IMR-90 (cell line): Measurements from ENCODE around the gene LYRM4. TPM values are rescaled to one million over a fixed set of nuclear protein-coding genes. Genes with fewer than 3 reads are reported as not detected.

Source experiments
- ATAC-seq: fragments of 200-7000 bp; cut with Tn5 transposase; 2 replicates; pipeline ENCODE4 v1.9.1; 2020; ENCODE audit warnings: low read depth, mild to moderate bottlenecking, moderate library complexity
- BruUV-seq: library from RNA; stranded (reverse); fragments of 400-500 nt; replicated peaks from 2 replicates; lab custom pipeline; 2021; lab: Mats Ljungman, UMichigan
- CTCF ChIA-PET: fragments of 300-600 bp; formaldehyde crosslinking; extraction: SDS; loops from one replicate; lab custom pipeline; 2021; ENCODE audit warnings: antibody characterized with exemption; lab: Yijun Ruan, JAX
- POLR2A ChIA-PET: fragments of 300-600 bp; sonication (Branson Sonifier 250); formaldehyde crosslinking; loops from one replicate; lab custom pipeline; 2022; ENCODE audit warnings: antibody characterized with exemption; ENCODE audit not compliant: unreplicated experiment; lab: Charles Lee
- DNase-seq: peaks from one replicate; pipeline ENCODE4 v3.0.0; 2013
- H2AFZ ChIP-seq: replicated peaks from 2 replicates; pipeline ENCODE3; 2013; ENCODE audit warnings: low read length, mild to moderate bottlenecking; ENCODE audit not compliant: poor library complexity
- H2AK5ac ChIP-seq: 2 replicates; pipeline ENCODE4 v1.6.1; 2013; ENCODE audit warnings: low read depth, low read length, inconsistent platforms
- H2AK9ac ChIP-seq: replicated peaks from 2 replicates; pipeline ENCODE3; 2013; ENCODE audit warnings: mild to moderate bottlenecking, low read depth, low read length, moderate library complexity; ENCODE audit not compliant: poor library complexity
- H2BK120ac ChIP-seq: 2 replicates; pipeline ENCODE4 v1.6.1; 2013; ENCODE audit warnings: low read depth, low read length, inconsistent platforms
- H2BK15ac ChIP-seq: 3 replicates; pipeline ENCODE4 v1.6.1; 2013; ENCODE audit warnings: low read depth, low read length, inconsistent platforms
- H2BK20ac ChIP-seq: 2 replicates; pipeline ENCODE4 v1.6.1; 2013; ENCODE audit warnings: low read depth, mild to moderate bottlenecking, inconsistent platforms, low read length, moderate library complexity
- H2BK5ac ChIP-seq: 2 replicates; pipeline ENCODE4 v1.6.1; 2013; ENCODE audit warnings: mild to moderate bottlenecking, low read depth, low read length, inconsistent platforms; ENCODE audit not compliant: poor library complexity, severe bottlenecking
- H3K14ac ChIP-seq: replicated peaks from 2 replicates; pipeline ENCODE4 v1.6.1; 2013; ENCODE audit warnings: low read depth, low read length, inconsistent platforms
- H3K18ac ChIP-seq: 2 replicates; pipeline ENCODE4 v1.6.1; 2013; ENCODE audit warnings: low read depth, low read length, control low read depth
- H3K23ac ChIP-seq: 2 replicates; pipeline ENCODE4 v1.6.1; 2013; ENCODE audit warnings: low read depth, low read length, inconsistent platforms
- H3K27ac ChIP-seq: 2 replicates; pipeline ENCODE4 v1.5.1; 2013; ENCODE audit warnings: mild to moderate bottlenecking, control low read depth, low read length; ENCODE audit not compliant: insufficient read depth
- H3K27me3 ChIP-seq: 2 replicates; pipeline ENCODE4 v1.6.1; 2013; ENCODE audit warnings: low read length; ENCODE audit not compliant: control insufficient read depth, insufficient read depth
- H3K36me3 ChIP-seq: 2 replicates; pipeline ENCODE4 v1.6.1; 2013; ENCODE audit warnings: low read length, mixed read lengths; ENCODE audit not compliant: control insufficient read depth, insufficient read depth
- H3K4ac ChIP-seq: 2 replicates; pipeline ENCODE4 v1.6.1; 2013; ENCODE audit warnings: low read depth, low read length, inconsistent platforms
- H3K4me1 ChIP-seq: 2 replicates; pipeline ENCODE4 v1.6.1; 2013; ENCODE audit warnings: low read length, mixed read lengths; ENCODE audit not compliant: control insufficient read depth, insufficient read depth
- H3K4me2 ChIP-seq: 2 replicates; pipeline ENCODE4 v1.6.1; 2013; ENCODE audit warnings: low read depth, mild to moderate bottlenecking, control low read depth, low read length, moderate library complexity
- H3K4me3 ChIP-seq: 2 replicates; pipeline ENCODE4 v1.5.1; 2013; ENCODE audit warnings: low read depth, mild to moderate bottlenecking, control low read depth, low read length, moderate library complexity; ENCODE audit not compliant: insufficient read depth
- H3K56ac ChIP-seq: 2 replicates; pipeline ENCODE4 v1.6.1; 2013; ENCODE audit warnings: low read length, inconsistent platforms; ENCODE audit not compliant: insufficient read depth; ENCODE audit errors: extremely low read depth
- H3K79me1 ChIP-seq, 2 experiments: 2 replicates each; pipeline ENCODE4 v1.6.1; 2013; ENCODE audit warnings: low read length in 2 of 2, inconsistent platforms in 1 of 2, low read depth in 1 of 2
- H3K9ac ChIP-seq: 2 replicates; pipeline ENCODE4 v1.6.1; 2013; ENCODE audit warnings: low read depth, low read length, control low read depth
- H3K9me1 ChIP-seq: 2 replicates; pipeline ENCODE4 v1.6.1; 2013; ENCODE audit warnings: low read length, inconsistent platforms; ENCODE audit not compliant: insufficient read depth
- H3K9me3 ChIP-seq: 2 replicates; pipeline ENCODE4 v1.6.1; 2013; ENCODE audit warnings: low read length; ENCODE audit not compliant: control insufficient read depth, insufficient read depth
- H4K20me1 ChIP-seq: 2 replicates; pipeline ENCODE4 v1.6.1; 2013; ENCODE audit warnings: low read length, inconsistent platforms; ENCODE audit not compliant: insufficient read depth
- H4K5ac ChIP-seq: 2 replicates; pipeline ENCODE4 v1.6.1; 2013; ENCODE audit warnings: mild to moderate bottlenecking, low read depth, low read length, control low read depth
- H4K8ac ChIP-seq, 2 experiments: 2 replicates each; pipeline ENCODE4 v1.6.1; 2013; ENCODE audit warnings: low read depth in 2 of 2, low read length in 2 of 2, control low read depth in 1 of 2, inconsistent platforms in 1 of 2
- H4K91ac ChIP-seq: 2 replicates; pipeline ENCODE4 v1.6.1; 2013; ENCODE audit warnings: low read depth, low read length, inconsistent platforms; ENCODE audit not compliant: insufficient read depth
- BHLHE40 ChIP-seq: fragments of 150-350 bp; IDR thresholded peaks from 2 replicates; pipeline ENCODE4 v1.6.1; 2016; ENCODE audit warnings: mild to moderate bottlenecking, low read depth, low read length
- CEBPB ChIP-seq: IDR thresholded peaks from 2 replicates; pipeline ENCODE4 v1.6.1; 2012; ENCODE audit warnings: low read depth, low read length, improper control_type of control experiment
- CHD1 ChIP-seq: IDR thresholded peaks from 2 replicates; pipeline ENCODE4 v1.6.1; 2012; ENCODE audit warnings: low read depth, low read length, improper control_type of control experiment
- ELK1 ChIP-seq: fragments of 150-350 bp; IDR thresholded peaks from 2 replicates; pipeline ENCODE4 v1.6.1; 2016; ENCODE audit warnings: low read depth, mild to moderate bottlenecking, low read length, moderate library complexity, borderline replicate concordance
- FOS ChIP-seq: fragments of 150-350 bp; IDR thresholded peaks from 2 replicates; pipeline ENCODE4 v1.6.1; 2016; ENCODE audit warnings: low read depth, low read length
- MAZ ChIP-seq: IDR thresholded peaks from 2 replicates; pipeline ENCODE4 v1.6.1; 2012; ENCODE audit warnings: low read depth, mild to moderate bottlenecking, low read length, improper control_type of control experiment, moderate library complexity, borderline replicate concordance
- MXI1 ChIP-seq: IDR thresholded peaks from 2 replicates; pipeline ENCODE4 v1.6.1; 2012; ENCODE audit warnings: low read depth, mild to moderate bottlenecking, low read length, moderate library complexity, borderline replicate concordance
- NFE2L2 ChIP-seq: fragments of 150-350 bp; IDR thresholded peaks from 2 replicates; pipeline ENCODE4 v1.6.1; 2016; ENCODE audit warnings: low read depth, mild to moderate bottlenecking, low read length
- POLR2A ChIP-seq: IDR thresholded peaks from 2 replicates; pipeline ENCODE4 v1.6.1; 2012; ENCODE audit warnings: mild to moderate bottlenecking, low read depth, low read length
- RAD21 ChIP-seq: IDR thresholded peaks from 2 replicates; pipeline ENCODE4 v1.6.1; 2012; ENCODE audit warnings: low read length, improper control_type of control experiment
- RCOR1 ChIP-seq: IDR thresholded peaks from 2 replicates; pipeline ENCODE4 v1.6.1; 2012; ENCODE audit warnings: mild to moderate bottlenecking, low read length, improper control_type of control experiment; ENCODE audit not compliant: insufficient replicate concordance
- RFX5 ChIP-seq: IDR thresholded peaks from 2 replicates; pipeline ENCODE4 v1.8.0; 2012; ENCODE audit warnings: low read depth, mild to moderate bottlenecking, low read length, moderate library complexity
- SMC3 ChIP-seq: fragments of 150-350 bp; IDR thresholded peaks from 2 replicates; pipeline ENCODE4 v1.6.1; 2016; ENCODE audit warnings: low read depth, mild to moderate bottlenecking, antibody characterized with exemption, low read length, moderate library complexity
- USF2 ChIP-seq: fragments of 150-350 bp; IDR thresholded peaks from 2 replicates; pipeline ENCODE4 v1.6.1; 2017; ENCODE audit warnings: mild to moderate bottlenecking, antibody characterized with exemption, low read length, low read depth
- WGBS, 2 experiments: methylation state at CpG; one replicate each; pipeline versions ENCODE4 v1.1.5 to v1.1.7; 2013; ENCODE audit warnings: missing lambda C conversion rate in 2 of 2; ENCODE audit not compliant: insufficient read length in 1 of 2; ENCODE audit errors: extremely low coverage in 2 of 2; 5-methylcytosine and 5-hydroxymethylcytosine counted together
- dilution Hi-C: fragments of 300-500 bp; cut with HindIII; formaldehyde crosslinking; loops from one replicate; pipeline ENCODE4 v1.14.3; 2018; ENCODE audit warnings: low sequenced_read_pairs; ENCODE audit not compliant: unreplicated experiment
- in situ Hi-C: fragments of 300-500 bp; cut with MboI; formaldehyde crosslinking; loops from 3 replicates; pipeline ENCODE4 v1.14.3; 2019; ENCODE audit warnings: low sequenced_read_pairs, inconsistent platforms, mixed read lengths
- intact Hi-C: fragments of 100-400 bp; cut with micrococcal nuclease; formaldehyde crosslinking; loops from 2 replicates; pipeline ENCODE4 v1.10.0; 2022
- polyA plus RNA-seq, 3 experiments: library from polyadenylated mRNA; depleted of rRNA; stranded (reverse); fragments of >200 nt; gene quantifications; 2 replicates each; pipeline ENCODE4 v1.2.3, GENCODE V29; 2012; ENCODE audit warnings: low replicate concordance in 1 of 3
- total RNA-seq: library from RNA; depleted of rRNA; stranded (reverse); fragments of >200 nt; gene quantifications from 2 replicates; pipeline ENCODE4 v1.2.3, GENCODE V29; 2012

Gene LYRM4
- total and polyA plus RNA-seq, 2 of the 4 experiments (the other 2 are of a cell fraction) = 11.5 to 26.6 TPM

- no peak overlapping the region for H3K4me2 ChIP-seq
- no TSS peak for BruUV-seq
- H4K8ac ChIP-seq = no peak overlapping the region
- no peak overlapping the region for H2AK9ac ChIP-seq
- H3K27ac ChIP-seq = no peak overlapping the region
- H2BK120ac ChIP-seq = no peak overlapping the region
- no peak overlapping the region for H3K14ac ChIP-seq
- no CpG with 5 or more reads among the region's 3 CpGs for WGBS, 2 experiments
- intact Hi-C loops (loop anchor here (2.0 kb wide), 1 partner anchor 17 kb away; no protein-coding TSS in a partner anchor), dilution Hi-C loops (no loop called here), in situ Hi-C loops (no loop called here)
- H3K4me1 ChIP-seq = peaks cover 9% of the 10 kb centered on the region
- H3K27me3 ChIP-seq = no peaks in the 10 kb centered on the region
- H3K4ac ChIP-seq = no peak overlapping the region
- H2BK15ac ChIP-seq = 0 out of 3 replicates have a peak overlapping the region, but pooled peaks have one; percentile 34
- H4K5ac ChIP-seq = no peak overlapping the region; the same call in 1 of the 2 replicates
- CTCF ChIA-PET = no interaction called here
- H4K20me1 ChIP-seq = no peaks in the 10 kb centered on the region; the same call in 1 of the 2 replicates
- H3K56ac ChIP-seq = no peak overlapping the region
- H3K36me3 ChIP-seq = no peaks in the 10 kb centered on the region
- POLR2A ChIA-PET = no interaction called here
- H4K91ac ChIP-seq = peak overlapping the region; percentile 41; the same call in 1 of the 2 replicates
- no peak overlapping the region for H3K9ac ChIP-seq
- H2AK5ac ChIP-seq = no peak overlapping the region
- H3K9me3 ChIP-seq = no peaks in the 10 kb centered on the region
- peaks cover 0 to 4% of the 10 kb centered on the region in 2 experiments; a peak in 1 of 4 replicates for H3K79me1 ChIP-seq
- no peak overlapping the region for H2BK20ac ChIP-seq
- H3K4me3 ChIP-seq = no peak overlapping the region
- H2AFZ ChIP-seq = no peak overlapping the region
- ATAC-seq = no peak
- H3K9me1 ChIP-seq = peaks cover 9% of the 10 kb centered on the region
- no peak overlapping the region for H3K23ac ChIP-seq
- DNase-seq = no peak
- TF ChIP-seq BHLHE40 = no peak
- no peak for TF ChIP-seq CEBPB
- no peak for TF ChIP-seq RFX5
- TF ChIP-seq CHD1 = no peak
- TF ChIP-seq MAZ = no peak
- no peak for TF ChIP-seq RCOR1
- TF ChIP-seq USF2 = no peak
- no peak for TF ChIP-seq NFE2L2
- no peak for TF ChIP-seq RAD21
- TF ChIP-seq POLR2A = no peak
- no peak for TF ChIP-seq SMC3
- no peak for TF ChIP-seq MXI1
- no peak for TF ChIP-seq FOS
- no peak for TF ChIP-seq ELK1
- H2BK5ac ChIP-seq = no peak overlapping the region
- H3K18ac ChIP-seq = no peak overlapping the region; the same call in 1 of the 2 replicates
Observed at GRCh38 chr6:5191722-5192121, 69.0 kb downstream of the LYRM4 start.
